NOMO-1 (cell line): ENCODE results near the gene RPTOR.

ENCODE experiments used
- DNase-seq, 2 experiments: peaks; one replicate each; lab custom pipeline; 2025; ENCODE audit not compliant: unreplicated experiment in 2 of 2; lab: John Stamatoyannopoulos, UW

Gene RPTOR

DNA sequence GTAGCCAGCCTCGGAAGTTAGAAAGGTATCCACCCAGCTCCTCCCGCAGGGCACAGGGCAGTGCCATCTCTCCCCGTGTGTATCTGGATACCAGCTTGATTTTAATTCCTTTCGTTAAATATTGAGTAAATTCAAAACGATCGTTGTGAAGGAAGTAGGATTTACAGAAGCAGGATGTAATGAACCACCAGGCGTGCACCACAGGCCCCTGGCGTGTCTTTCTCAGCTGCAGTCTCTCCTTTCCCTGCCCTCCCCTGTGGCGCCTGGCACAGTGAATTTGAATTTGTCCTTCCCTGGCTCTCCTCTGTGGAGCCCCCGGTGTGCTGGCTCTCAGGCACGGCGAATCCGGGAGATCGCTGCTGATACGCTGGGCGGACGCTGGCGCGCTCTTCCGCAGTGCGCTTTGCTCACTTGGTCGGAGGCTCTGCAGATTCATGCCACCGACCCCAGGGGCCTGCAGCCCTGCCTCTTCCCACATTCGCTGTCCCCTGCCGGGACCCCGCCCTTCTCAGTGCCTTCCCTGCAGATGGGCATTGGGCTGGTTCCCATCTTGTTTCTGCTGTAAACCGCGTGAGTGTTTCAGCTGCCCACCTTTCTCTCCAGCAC, 164.6 kb downstream of the RPTOR start:
- no peak for DNase-seq

DNA sequence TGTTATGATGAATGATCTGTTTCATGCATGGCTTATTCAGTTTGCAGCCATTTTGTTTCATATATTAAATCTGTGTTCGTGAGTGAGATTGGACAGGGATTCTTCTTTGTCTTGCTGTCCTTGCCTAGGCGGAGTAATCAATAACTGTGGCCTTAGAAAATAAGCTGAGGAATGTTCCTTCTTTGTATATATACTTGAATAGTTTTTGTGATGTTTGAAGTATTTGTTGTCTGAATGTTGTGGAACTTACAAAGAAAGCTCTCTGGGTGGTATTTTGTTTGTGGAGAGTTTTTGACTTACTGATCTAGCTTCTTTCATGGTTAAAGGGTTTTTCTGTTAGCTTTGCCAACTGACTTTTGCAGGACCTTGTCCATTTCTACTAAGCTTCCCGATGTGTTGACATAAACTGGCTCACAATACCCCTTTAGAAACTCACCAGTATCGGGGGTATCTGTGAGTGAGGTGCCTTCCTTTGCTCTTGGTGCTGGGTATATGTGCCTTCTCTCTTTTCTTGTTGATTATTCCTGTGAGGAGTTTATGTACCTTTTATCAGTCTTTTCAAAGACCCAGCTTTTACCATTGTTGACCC, 166.2 kb downstream of the RPTOR start:
- DNase-seq = no peak

DNA sequence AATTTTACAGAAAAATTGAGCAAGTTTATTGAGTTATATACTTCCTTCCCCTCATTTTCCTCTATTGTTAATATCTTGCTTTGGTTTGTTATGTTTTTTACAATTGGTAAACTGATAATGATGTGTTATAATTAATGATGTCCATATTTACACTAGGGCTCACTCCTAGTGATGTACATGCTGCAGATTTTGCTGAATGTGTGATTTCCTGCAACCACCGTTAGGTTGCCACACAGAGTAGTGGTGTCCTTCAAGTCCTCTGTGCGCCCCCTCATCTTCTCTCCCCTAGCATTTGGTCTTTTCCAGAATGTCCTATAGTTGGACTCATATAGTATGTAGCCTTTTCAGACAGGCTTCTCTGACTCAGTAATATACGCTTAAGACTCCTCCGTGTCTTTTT, 167.5 kb downstream of the RPTOR start:
- DNase-seq = no peak

- no peak for DNase-seq
Observed at GRCh38 chr17:80712606-80713005, 168.0 kb downstream of the RPTOR start.

- no peak for DNase-seq
Observed at GRCh38 chr17:80716986-80717719, 172.5 kb downstream of the RPTOR start.

DNA sequence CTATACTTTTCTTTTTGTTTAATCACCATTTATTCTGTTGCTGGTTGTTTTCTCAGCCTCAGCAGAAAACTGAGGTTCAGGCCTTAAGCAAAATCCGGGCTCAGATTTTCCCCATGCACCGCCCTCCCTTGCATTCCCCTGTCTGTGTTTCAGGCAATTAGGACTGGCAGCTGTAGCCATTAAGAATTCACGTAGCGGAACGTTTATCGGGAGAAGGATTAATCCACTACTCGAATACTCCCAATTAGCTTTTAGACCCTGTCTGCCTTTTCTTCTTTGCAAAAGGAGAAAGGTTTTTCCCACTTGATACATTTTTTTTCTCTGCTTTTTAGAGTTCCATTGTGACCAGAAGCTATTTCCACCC, 173.1 kb downstream of the RPTOR start:
- no peak for DNase-seq

GRCh38 chr17:80718428-80718827, 173.8 kb downstream of the RPTOR start:
- no peak for DNase-seq

DNA sequence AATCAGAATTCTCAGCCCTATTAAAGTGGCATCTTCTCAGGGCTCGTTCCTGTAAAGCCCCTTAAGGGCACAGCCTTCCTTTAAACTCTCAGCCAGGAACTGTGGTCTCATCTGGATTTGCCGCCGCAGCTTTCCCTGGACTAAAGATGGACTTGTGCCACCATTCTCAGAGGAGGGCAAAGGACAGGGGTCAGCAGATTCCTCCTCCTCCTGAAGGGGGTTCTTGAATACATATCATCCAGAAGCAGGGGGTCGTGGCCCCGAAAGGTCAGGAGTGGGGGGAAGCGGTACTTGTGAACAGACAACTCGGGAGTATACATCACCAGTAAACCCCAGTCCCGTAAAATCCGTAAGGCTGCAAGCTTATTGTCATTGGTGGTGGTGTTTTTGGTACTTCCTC, 174.8 kb downstream of the RPTOR start:
- no peak for DNase-seq

DNA sequence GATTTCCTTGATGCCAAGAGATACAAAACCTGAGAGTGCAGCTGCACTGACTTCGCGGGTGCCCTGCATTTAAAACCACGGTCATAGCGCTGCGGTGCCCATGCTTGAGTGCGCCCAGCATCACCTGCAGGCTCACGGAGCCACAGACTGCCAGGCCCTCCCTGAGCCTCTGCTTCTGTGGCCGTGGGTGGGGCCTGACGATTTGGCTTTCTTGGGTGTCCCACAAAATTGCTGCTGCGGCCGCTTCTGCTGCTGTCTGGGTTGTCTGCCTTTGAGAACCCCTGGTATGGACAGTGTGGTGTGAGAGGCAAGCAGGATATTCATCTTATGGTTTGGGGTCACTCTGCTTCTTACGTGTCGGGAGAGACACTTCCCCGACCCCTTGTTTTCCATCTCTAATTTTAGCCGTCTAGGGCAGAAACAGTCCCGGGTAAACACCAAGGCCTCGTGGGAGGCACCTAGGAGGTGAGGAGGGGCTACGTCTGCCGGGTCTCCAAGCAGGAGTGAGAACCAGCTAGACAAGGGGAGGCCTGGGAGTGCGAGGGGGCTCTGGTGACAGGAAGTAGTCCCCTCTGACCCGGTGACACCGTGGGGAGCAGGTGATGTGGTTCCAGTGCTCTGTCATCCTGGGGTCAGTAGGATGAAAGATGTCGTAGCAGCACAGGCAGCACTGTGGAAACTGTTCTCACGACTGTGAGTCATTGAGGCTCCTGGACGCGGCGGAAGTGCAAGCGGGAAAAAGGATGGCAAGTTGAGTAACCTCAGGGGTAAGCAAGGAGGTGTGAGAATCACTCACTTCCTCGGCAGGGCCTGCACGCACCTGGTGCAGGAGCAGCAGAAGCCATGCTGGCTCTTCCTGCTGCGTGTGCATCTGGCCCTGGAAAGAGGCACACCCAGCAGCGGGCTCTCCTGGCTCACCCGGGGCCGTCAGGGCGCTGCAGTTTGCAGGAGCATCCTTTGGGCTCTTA, 176.3 kb downstream of the RPTOR start:
- DNase-seq = no peak

DNA sequence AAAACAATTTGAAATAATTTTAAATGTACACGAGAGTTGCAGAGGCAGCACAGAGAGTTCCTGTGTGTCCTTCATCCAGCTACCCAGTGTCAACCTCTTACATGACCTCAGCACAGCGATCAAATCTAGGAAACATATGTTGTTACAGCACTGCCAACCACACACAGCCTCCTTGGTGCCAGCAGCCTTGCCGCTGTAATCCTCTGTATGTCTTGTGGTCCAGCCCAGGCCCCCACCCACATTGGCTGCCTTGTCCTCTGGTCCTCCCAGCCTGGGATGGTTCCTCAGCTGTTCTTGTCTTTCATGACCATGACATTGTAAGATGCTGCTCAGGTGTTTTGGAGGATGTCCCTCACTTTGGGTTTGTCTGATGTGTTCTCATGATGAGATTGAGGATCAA, 178.0 kb downstream of the RPTOR start:
- DNase-seq = no peak

GRCh38 chr17:80724775-80725266, 180.2 kb downstream of the RPTOR start:
- no peak for DNase-seq

DNA sequence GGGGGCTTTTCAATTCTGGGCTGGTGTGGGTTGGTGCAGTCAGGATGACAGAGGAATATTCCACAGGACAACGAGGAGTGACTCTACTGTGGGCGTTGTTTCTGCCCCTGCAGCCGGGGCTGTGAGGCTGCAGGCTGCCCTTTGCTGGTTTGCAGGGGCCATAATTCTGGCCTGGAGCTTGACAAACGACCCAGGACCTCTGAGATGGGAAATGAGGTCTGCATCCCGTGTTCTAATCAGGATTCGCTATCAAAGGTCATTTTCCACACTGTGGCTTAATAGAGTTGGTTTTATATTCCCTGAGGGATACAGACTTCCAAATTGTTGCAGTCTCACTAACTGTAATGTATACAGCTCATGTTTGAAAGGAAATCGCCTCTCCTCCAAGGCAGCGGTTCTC, 180.9 kb downstream of the RPTOR start:
- DNase-seq = no peak

GRCh38 chr17:80726558-80727408, 182.1 kb downstream of the RPTOR start:
- no peak for DNase-seq

GRCh38 chr17:80727409-80727755, 182.7 kb downstream of the RPTOR start:
- DNase-seq = no peak

DNA sequence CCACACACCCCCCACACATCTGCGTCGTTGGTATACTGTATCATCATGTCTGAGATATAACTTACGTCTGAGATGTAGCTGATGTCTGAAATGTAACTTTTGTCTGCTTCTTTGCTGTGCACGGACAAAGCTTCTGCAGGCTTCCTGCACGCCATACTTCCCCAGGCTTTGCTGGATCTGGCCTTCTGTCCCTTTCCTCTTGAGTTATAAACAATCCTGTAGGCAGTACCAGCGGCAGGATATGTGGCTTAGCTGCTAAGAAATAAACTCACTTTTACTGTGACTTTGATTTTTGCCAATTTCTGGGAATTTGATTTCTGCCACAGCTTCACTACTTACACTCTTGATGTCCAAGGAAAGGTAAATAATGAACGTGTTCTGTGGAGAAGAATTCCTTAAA, 184.4 kb downstream of the RPTOR start:
- DNase-seq = no peak

DNA sequence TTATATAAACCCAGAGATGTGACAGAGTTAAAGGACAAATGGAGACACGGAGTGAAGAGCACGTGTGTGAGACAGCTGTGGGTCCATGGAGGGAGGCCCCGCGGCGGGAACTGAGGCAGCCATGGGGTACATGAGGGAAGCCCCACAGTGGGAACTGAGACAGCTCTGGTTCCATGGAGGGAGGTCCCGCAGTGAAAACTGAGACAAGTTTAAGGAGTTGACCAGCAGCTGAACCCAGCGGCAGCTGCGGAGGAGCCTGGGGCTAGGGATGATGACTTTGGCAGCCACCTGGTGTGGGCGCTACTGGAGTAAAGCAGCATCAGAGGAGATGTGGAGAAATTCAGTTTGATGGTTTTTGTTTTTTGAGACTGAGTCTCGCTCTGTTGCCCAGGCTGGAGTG, 185.1 kb downstream of the RPTOR start:
- no peak for DNase-seq

DNA sequence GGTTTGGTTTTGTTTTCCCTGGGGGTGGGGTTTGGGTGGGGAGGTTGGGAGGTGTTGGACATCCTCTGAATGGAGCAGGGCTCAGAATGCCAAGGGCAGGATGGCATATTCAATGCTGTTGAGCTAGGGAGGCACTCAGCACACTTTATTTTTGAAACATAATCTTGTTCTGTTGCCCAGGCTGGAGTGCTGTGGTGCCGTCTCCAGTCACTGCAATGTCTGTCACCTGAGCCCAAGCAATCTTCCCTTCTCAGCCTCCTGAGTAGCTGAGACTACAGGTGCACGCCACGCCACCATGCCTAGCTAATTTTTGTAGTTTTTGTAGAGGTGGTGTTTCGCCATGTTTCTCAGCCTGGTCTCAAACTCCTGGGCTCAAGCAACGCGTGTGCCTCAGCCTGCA, 186.1 kb downstream of the RPTOR start:
- no peak for DNase-seq

- no peak for DNase-seq
Observed at GRCh38 chr17:80731323-80731722, 186.7 kb downstream of the RPTOR start.

- no peak for DNase-seq
Observed at GRCh38 chr17:80732268-80732667, 187.6 kb downstream of the RPTOR start.
